Neural progenitor cell (in vitro differentiated cells): ENCODE results near the gene PRELP.

Experiments
- CTCF ChIP-seq: fragments of 200-600 bp; sonication (generic); IDR thresholded peaks from 2 replicates; pipeline ENCODE4 v1.5.1; 2017; ENCODE audit warnings: antibody characterized with exemption, mild to moderate bottlenecking
- EZH2 ChIP-seq: fragments of 200-600 bp; sonication (generic); IDR thresholded peaks from 2 replicates; pipeline ENCODE4 v1.6.1; 2017; ENCODE audit warnings: antibody characterized with exemption, mild to moderate bottlenecking, moderate library complexity
- EZH2phosphoT487 ChIP-seq: fragments of 200-600 bp; sonication (generic); IDR thresholded peaks from 2 replicates; pipeline ENCODE4 v1.6.1; 2017; ENCODE audit warnings: antibody characterized with exemption

- no peak for TF ChIP-seq CTCF
- TF ChIP-seq EZH2phosphoT487, result no peak
- no peak for TF ChIP-seq EZH2
Measured at GRCh38 chr1:203505526-203506204, 30.1 kb downstream of the PRELP start.
